HG02759 (cell line): Measurements from ENCODE around the gene DUSP8.
"Not testable (repeated sequence)": the region's sequence is repeated elsewhere in the genome, so short reads cannot be mapped to it uniquely, and the experiment has no call there.

ENCODE experiments used
- ATAC-seq: cut with Tn5 transposase; IDR thresholded peaks from one replicate; pipeline ENCODE4 v1.9.1; 2021; ENCODE audit warnings: mild to moderate bottlenecking, moderate library complexity; ENCODE audit not compliant: unreplicated experiment

The DUSP8 gene

DNA sequence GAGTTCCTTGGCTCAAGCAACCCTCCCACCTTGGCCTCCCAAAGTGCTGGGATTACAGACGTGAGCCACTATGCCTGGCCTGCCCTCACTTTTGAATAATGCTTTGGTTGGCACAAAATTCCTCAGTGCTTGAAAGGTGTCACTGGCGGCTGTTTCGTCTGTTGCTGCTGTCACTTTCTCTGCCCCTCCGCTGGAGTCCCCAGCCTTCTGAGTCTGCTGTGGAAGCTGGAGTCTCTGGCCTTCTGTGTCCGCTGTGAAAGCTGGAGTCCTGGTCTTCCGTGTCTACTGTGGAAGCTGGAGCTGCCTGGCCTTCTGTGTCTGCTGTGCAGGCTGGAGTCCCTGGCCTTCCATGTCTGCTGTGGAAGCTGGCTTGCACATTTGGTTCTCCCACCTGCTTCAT lies 17.9 kb upstream of the DUSP8 start:
- no peak for ATAC-seq

GRCh38 chr11:1589191-1589963 lies 17.3 kb upstream of the DUSP8 start:
- not testable (repeated sequence) for ATAC-seq

- no peak for ATAC-seq
Observed at GRCh38 chr11:1586699-1587098, 14.6 kb upstream of the DUSP8 start.

- not testable (repeated sequence) for ATAC-seq
Observed at GRCh38 chr11:1584661-1585370, 12.7 kb upstream of the DUSP8 start, which contains the start of gene KRTAP5-1. Gene KRTAP5-1 (minus strand): TSS chr11:1585283. CDS start chr11:1585249, 34 bp downstream.

GRCh38 chr11:1582909-1583308 lies 10.8 kb upstream of the DUSP8 start:
- not testable (repeated sequence) for ATAC-seq

DNA sequence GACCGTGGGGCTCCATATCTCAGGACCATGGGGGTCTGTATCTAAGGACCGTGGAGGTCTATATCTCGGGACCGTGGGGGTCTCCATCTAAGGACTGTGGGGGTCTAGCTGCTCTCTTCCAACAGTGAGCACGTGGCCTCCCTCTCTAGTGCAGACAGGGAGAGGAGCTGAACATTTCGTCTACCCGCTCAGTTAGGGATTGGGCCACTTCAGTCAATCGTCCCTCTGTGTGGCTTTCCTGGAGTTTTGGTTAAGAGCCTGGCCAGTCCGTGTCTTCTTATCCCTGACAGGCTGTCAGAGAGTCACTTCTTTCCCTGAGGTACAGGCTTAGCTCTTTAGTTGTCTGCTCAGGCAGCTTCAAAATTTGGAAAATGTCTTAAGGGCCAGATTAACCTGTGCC lies 9.9 kb upstream of the DUSP8 start:
- no peak for ATAC-seq

DNA sequence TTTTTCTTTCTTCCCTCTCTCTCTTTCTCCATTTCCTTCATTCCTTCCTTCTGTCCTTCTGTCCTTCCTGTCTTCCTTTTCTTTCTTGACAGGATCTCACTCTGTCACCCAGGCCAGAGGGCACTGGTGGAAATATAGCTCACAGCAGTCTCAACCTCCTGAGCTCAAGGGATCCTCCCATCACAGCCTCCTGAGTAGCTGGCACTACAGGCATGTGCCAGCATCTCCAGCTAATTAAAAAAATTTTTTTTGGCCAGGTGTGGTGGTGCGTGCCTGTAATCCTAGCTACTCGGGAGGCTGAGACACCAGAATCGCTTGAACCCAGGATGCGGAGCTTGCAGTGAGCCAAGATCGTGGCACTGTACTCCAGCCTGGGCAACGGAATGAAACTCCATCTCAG lies 4.8 kb upstream of the DUSP8 start:
- no peak for ATAC-seq

- not testable (repeated sequence) for ATAC-seq
Observed at GRCh38 chr11:1575756-1576155, 3.7 kb upstream of the DUSP8 start.

- ATAC-seq = no peak
Observed at GRCh38 chr11:1574933-1575242, 2.8 kb upstream of the DUSP8 start.

DNA sequence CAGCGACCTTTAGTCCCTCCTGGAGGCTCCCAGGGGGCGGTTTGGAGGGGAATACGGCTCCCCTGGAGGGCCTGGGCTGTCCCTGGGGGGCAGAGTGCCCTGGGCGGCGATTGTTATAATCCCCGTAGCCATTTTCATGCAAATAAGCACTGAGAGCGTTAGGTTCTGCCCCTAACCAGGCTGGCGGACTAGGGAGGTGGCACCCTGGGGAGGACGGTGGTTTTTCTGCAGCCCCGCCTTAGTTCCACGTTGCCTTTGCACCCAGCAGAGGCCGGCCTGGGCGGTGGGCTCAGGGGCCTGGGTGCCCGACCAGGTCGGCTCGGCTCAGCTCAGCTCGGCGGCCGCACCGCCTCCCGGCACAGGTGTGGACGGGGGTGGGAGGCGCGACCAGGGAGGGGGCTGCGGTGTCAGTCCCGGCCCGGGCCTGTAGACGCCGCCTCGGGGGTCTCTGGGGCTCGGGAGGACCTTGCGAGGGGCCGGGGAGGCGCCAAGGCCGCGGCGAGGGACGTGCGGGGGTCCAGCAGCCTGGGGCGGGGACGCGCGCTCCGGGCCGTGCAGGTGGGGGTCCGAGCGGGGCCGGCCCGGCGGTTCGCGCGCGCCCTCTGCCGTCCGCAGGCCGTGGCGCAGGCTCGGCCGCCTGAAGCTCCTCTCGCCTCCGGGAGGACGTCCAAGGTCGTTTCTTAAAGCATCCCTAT lies 2.3 kb upstream of the DUSP8 start:
- ATAC-seq = no peak

DNA sequence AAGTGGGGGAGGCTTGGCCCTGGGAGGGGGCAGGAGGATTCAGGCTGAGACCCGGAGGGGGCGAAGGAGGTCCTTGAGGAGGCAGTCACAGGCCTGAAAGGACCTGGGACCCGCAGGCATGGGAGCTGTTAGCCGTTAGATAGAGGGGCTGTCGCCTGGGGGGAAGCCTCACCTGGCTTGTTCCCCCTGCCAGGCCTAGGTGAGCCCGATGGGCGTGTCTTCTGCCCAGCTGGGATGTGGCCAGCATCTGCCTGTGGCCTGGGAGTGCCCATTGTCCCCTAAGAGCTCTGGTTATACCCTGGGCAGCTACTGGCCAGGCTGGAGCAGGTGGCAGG lies 1.8 kb upstream of the DUSP8 start:
- no peak for ATAC-seq

GRCh38 chr11:1573077-1573902 lies 1.2 kb upstream of the DUSP8 start:
- no peak for ATAC-seq

DNA sequence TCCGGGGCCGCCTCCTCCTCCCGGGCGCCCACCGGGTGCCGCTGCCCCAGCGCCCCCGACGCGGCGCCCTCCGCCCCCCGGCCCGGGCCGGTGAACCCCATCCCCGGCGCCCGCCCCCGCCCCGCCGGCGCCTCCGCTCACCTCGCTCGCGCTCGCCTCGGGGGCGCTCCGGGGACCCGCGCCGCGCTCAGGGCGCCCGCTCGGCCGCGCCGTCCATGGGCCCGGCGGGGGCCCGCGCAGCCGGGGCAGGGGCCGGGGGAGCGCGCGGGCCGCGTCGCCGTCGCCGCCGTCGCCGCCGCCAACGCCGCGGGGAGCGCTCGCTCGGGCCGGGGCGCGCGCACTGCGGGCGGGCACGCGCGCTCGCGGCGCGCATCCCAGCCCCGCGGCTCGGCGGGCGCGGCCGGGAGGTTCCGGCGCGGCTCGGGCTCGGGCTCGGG lies 293 bp downstream of the DUSP8 start:
- ATAC-seq = no peak

DNA sequence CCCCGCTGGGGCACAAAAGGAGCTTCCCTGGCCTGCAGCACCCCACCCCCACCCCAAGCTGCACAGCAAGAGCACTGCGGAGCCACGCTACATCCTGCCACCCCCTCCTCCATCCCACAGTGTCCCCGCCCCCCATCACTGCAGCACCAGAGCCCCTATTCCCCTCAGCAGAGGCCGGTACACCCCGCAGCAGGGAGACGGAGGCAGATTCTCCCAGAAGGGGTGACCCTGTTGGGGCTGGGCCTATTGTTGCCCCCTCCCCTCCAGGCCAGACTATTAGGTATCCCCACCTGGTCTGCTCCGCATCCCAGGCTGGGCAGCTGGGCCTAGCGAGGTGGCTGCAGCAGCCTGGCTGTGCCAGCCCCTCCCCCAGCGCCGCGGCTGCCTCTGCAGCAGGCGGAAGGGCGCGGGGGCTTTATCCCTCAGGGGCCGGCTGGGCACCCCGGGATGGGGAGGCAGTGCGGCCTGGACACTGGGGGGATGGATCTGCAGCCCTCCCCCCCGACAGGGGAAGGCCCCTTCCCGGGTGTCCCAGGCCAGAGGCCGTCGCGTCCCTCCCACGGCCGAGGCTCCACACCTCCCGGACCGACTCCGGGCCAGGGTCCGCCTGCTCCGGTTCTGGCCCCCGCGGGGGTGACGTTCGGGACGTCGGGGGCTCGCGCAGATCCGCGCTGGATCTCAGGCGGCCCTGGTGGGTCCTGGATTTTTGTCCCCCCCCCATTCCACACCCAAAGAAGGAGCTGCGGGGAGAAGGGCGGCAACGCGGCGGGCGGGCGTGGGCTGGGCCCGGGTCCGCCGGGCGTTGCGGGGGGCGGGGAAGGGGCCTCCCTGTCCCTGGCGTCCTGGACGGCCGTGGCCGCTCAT lies 943 bp downstream of the DUSP8 start:
- ATAC-seq = no peak

DNA sequence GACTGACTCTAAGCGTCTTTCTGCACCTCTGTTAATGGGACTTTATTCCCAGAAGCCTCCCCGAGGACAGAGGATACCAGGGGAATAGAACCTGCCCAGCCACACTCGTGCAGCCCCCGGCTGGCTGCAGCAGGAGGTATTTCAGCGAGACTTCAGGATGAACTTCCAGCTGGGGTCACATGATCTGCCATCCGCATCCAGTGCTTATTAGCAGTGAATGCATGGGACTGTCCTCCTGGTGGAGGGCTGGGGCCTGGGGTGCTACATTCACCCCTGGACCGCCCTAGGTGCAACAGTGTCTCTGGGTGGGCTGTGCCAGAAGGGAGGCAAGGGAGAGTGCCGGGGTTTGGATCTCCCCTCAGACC lies 1.6 kb downstream of the DUSP8 start:
- no peak for ATAC-seq

DNA sequence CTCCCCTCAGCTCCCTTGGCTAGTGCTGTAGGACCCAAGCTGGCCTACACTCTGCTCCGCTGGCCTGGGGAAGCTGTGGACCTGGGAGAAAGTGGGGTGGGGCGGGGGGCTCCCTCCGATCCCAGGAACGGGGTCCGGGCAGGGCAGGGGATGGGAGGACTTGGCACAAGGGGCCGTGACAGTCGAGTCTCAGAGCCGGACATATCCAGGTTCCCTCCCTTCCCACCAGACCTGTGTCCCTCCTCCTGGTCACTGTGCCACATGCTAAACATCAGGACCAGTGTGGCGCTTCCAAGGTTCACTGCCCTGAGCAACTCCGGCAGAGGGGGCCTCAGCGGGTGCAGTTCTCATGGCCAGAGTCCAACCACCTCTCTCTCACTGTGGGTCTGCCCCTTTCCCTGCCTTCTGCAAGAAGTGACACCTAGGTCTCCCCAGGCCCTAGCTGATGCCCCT lies 2.0 kb downstream of the DUSP8 start:
- no peak for ATAC-seq

- no peak for ATAC-seq
Observed at GRCh38 chr11:1569251-1569780, 2.8 kb downstream of the DUSP8 start.

DNA sequence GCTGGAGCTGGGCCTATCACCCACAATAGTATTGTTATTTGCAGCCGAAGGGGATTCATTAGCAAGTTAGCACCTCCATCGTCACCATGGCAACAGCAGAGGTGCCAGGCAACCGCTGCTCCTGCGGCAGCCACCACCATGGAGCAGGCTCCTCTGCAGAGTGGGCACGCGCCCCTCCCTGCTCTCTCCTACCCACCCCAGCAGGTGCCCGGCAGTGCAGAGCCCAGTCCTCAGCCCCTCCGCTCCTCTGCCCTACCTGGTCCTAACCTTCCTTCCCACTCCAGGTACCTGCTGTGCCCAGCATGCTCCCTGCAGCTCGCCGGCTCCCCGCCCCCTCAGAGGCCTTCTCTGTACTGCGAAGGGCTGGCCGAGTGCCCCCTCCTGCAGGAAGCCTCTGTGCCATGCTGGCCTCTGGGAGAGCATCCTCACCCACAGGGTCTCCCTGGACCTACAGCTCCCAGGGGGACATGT lies 3.6 kb downstream of the DUSP8 start:
- ATAC-seq = no peak

DNA sequence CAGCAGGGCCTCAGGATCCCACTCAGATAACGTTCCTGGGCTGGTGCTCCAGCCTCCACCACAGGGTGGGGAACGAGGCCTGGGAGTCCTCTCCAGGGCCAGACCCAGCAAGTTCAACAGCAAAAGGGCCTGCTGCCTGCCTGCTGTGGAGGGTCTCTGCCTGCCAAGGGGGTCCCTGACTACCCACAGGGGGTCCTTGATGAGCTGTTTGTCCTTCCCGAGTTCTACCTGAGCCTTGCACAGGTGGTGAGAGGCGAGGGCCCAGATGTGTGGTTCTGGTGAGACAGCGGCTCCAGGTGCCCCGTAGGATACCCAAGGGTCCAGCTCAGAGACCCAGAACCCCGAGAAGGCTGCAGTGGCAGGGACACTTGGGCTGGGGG lies 4.4 kb downstream of the DUSP8 start:
- no peak for ATAC-seq
